HG03521 (cell line): Measurements from ENCODE around the gene UMOD.

ENCODE experiments used
- ATAC-seq: cut with Tn5 transposase; IDR thresholded peaks from one replicate; pipeline ENCODE4 v1.9.1; 2021; ENCODE audit warnings: mild to moderate bottlenecking, moderate library complexity; ENCODE audit not compliant: unreplicated experiment

The UMOD gene

GRCh38 chr16:20352615-20353014, at the start of gene UMOD:
Gene UMOD, minus strand, starts transcription at chr16:20352715. Its CDS starts 1,978 bp downstream, at chr16:20350737.
- ATAC-seq, result no peak

- no peak for ATAC-seq
Observed at GRCh38 chr16:20401475-20402016, 49.0 kb upstream of the UMOD start.

GRCh38 chr16:20401066-20401465, 48.6 kb upstream of the UMOD start:
- no peak for ATAC-seq

GRCh38 chr16:20399185-20399584, 46.7 kb upstream of the UMOD start:
- no peak for ATAC-seq

- ATAC-seq, result no peak
Observed at GRCh38 chr16:20398603-20399002, 46.1 kb upstream of the UMOD start.

GRCh38 chr16:20397468-20398074, 45.1 kb upstream of the UMOD start:
- ATAC-seq, result no peak

- no peak for ATAC-seq
Observed at GRCh38 chr16:20396846-20397467, 44.4 kb upstream of the UMOD start.

- ATAC-seq, result no peak
Observed at GRCh38 chr16:20395946-20396345, 43.4 kb upstream of the UMOD start.

GRCh38 chr16:20393801-20394577, 41.5 kb upstream of the UMOD start:
- ATAC-seq, result no peak

GRCh38 chr16:20391045-20391444, 38.5 kb upstream of the UMOD start:
- no peak for ATAC-seq

- ATAC-seq, result no peak
Observed at GRCh38 chr16:20388854-20389253, 36.3 kb upstream of the UMOD start.

GRCh38 chr16:20387978-20388377, 35.5 kb upstream of the UMOD start:
- no peak for ATAC-seq

- no peak for ATAC-seq
Observed at GRCh38 chr16:20385844-20386832, 33.6 kb upstream of the UMOD start.

- ATAC-seq, result peak; percentile 74
Observed at GRCh38 chr16:20383106-20384029, 30.9 kb upstream of the UMOD start.

- no peak for ATAC-seq
Observed at GRCh38 chr16:20382202-20382948, 29.9 kb upstream of the UMOD start.

- ATAC-seq, result no peak
Observed at GRCh38 chr16:20380782-20381181, 28.3 kb upstream of the UMOD start.

GRCh38 chr16:20377181-20377580, 24.7 kb upstream of the UMOD start:
- no peak for ATAC-seq

GRCh38 chr16:20372701-20373100, 20.2 kb upstream of the UMOD start:
- no peak for ATAC-seq
